LNCAP (cell line): ENCODE measurements around the gene TDRKH.

Experiments
- TF ChIP-seq, protein P1 (sequence below): fragments of 450-650 bp; IDR thresholded peaks from 2 replicates; pipeline ENCODE4 v1.5.1; 2017; ENCODE audit warnings: mild to moderate bottlenecking

The TDRKH gene

DNA sequence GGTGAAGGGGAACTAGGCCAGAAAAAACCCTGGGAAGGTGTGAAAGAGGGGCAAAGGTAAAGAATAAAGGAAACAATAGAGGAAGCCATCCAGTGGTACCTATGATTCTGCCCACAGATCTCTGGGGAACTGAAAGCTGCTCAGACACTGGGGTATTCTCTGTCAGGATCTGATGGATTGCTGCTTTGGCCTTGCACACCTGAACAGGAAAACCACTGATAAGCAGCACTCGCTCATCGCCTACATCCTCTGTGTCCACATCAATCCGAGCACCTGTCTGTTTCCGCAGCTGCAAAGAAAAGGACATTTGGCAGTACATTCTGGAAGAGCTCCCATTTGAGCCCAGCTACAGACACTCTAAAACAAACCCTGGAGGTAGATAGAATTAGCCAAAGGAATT, 10.4 kb downstream of the TDRKH start:
- TF ChIP-seq, protein P1, sequence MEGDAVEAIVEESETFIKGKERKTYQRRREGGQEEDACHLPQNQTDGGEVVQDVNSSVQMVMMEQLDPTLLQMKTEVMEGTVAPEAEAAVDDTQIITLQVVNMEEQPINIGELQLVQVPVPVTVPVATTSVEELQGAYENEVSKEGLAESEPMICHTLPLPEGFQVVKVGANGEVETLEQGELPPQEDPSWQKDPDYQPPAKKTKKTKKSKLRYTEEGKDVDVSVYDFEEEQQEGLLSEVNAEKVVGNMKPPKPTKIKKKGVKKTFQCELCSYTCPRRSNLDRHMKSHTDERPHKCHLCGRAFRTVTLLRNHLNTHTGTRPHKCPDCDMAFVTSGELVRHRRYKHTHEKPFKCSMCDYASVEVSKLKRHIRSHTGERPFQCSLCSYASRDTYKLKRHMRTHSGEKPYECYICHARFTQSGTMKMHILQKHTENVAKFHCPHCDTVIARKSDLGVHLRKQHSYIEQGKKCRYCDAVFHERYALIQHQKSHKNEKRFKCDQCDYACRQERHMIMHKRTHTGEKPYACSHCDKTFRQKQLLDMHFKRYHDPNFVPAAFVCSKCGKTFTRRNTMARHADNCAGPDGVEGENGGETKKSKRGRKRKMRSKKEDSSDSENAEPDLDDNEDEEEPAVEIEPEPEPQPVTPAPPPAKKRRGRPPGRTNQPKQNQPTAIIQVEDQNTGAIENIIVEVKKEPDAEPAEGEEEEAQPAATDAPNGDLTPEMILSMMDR = no peak

DNA sequence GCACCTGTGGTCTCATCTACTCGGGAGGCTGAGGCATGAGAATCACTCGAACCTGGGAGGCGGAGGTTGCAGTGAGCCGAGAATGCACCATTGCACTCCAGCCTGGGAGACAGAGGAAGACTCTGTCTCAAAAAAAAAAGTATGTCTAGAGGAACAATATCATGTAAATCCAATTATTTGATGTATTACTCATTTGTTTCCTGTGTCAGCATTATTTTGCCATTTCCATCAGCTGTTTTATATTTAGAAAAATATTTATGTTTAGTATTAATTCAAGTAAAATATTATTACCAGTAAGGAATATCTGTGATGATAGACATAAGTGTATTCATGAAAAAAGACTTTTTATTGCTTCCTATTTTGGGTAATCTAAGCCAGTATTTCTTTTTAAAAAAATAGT, 13.0 kb downstream of the TDRKH start:
- TF ChIP-seq, protein P1 = no peak

DNA sequence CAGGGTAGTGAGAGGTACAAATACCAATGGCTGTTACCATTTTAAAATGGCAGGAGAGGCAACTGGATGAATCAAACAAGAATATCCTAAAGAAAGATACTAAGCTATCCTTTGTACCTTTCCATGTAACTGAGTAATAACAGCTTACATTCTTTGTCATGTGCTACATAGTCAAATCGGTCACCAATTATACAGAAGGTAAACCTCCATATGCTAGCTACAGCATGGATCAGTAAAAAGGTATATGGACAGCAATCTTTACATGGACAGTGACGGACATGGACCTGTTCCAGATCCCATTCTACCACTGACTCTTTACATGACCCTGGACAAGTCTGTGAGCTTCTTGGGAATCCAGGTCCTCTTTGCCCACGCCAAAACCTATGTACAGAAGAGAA, 13.6 kb downstream of the TDRKH start:
- TF ChIP-seq, protein P1 = no peak

DNA sequence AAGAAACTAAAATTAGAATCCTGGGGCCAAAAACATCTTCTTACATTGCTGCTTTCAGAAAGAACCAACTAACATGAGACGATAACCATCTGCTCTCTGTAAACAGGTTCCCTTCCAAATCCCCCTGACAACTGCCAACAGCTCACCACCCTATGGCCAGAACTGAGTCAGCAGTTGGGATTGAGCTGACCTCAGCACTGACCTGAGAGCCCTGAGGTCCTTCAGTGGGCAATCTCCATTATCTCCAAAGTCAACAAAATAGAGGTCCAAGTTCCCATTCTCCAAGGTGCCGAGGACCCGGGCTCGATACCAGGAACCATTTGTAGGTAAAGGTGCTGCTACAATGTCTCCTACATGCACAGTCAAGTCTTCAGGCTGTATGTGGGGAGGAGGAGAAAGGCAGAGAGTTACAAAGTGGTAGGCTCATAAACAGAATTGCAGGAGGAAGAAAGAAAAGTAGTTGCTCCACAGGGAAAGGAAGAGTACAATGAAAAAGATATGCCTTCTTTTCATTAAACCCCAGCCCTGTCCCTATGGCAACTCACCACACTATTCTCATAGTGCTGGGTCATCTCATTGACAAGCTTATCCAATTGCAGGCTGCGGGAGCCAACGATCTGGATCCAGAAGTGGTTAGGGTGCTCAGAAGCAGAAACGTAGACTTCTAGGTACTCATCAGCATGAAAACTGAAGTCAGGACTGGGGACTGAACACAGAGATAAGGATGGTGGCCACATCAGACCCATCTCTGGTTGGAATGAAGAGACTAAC, 14.2 kb downstream of the TDRKH start:
- TF ChIP-seq, protein P1 = no peak

DNA sequence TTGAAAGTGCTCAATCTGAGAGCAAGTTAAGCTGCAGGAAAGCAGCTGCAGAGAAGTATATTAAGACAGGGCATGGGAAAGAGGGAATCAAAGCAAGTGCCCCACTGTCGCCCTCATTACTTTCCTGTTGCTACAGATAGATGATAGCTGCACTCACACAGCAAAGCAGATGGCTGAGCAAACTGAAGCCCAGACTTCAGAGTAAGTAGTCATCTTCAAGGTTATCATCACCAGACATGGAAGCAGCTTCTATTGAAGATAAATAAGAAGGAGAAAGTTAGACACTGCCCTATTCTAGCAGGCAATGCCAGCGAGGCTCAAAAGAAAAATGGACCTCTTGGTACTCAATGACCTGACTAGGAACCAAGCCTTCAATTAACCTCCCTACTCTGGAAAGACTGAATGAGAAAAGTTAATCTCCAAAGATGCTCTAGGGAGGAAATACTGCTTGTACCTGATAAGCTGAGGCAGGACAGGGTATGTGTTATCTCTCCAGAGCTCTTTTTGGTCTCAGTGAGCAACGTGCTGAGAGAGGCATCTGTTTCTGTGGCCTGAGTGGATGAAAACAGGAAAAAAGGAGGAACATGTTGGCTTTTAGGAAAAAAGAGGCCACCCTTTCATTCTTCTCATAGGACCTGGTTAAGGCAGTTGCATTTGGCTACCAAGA, 15.9 kb downstream of the TDRKH start:
- TF ChIP-seq, protein P1 = no peak

DNA sequence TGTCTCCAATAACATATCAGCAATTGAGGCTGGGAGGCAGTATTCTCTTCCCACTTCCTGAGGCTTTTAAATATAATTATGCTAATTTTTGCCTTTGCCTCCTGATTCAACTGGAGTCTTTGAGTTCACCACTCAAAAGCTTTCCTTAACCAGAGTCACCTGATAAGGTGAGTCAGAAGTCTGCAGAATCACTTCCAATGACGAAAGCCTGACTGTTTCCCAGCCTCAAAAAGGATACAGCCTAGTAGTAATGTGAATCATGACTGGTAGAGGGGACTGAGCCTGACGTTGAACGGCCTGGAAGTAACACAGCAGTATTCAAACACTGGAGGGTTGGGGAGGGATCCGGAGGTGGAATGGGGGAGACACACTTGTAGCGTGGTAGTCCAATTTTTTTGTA, 16.6 kb downstream of the TDRKH start:
- TF ChIP-seq, protein P1 = no peak

DNA sequence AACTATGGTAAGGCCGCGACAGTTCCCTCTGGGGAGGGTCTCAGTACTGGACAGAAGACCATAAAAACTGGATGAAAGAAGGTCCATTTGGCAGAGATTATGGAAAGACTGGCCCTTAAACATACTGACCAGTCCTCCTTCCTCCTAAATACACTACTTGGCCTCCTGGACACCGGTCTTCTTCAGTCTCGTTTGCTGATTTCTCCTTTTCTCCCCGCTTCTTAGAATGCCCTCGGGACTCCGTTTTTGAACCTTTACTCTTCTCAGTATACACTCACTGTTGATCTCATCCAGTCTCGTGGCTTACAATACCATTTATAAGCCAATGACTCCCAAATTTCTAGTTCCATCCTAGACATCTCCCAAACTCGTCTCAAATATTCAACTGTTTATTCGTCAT, 26.3 kb downstream of the TDRKH start:
- TF ChIP-seq, protein P1 = no peak
